ENCODE data around the gene C19orf53. TPM values are rescaled to one million over a fixed set of nuclear protein-coding genes. Genes with fewer than 3 reads are reported as not detected.

The C19orf53 gene
- total RNA-seq, 3 donors from 2014 or later (not counting 1 experiment from before 2014, with no cell fraction given), result 52.2 to 56.6 (median 54.7) TPM

- Mint-ChIP-seq H3K27ac (no peak overlapping the region), H3K4me1 (peaks cover 10% of the 10 kb centered on the region in 2 donors), H3K27me3 (ENCODE audit: low read depth in 2 of 2) (no peaks in the 10 kb centered on the region), H3K36me3 (no peaks in the 10 kb centered on the region), H3K9me3 (no peaks in the 10 kb centered on the region), H3K4me3 (no peak overlapping the region)
- Histone ChIP-seq H3K27ac (ENCODE audit: low read length) (no peak overlapping the region), H3K27me3 (ENCODE audit: control insufficient read depth, insufficient read depth, low read length) (no peaks in the 10 kb centered on the region), H3K36me3 (ENCODE audit: control insufficient read depth, insufficient read depth, low read length) (no peaks in the 10 kb centered on the region), H3K4me3 (ENCODE audit: low read length) (no peak overlapping the region), H3K9me3 (ENCODE audit: control insufficient read depth, insufficient read depth, low read length) (no peaks in the 10 kb centered on the region), H3K4me1 (ENCODE audit: control insufficient read depth, insufficient read depth, low read length) (peaks cover 18% of the 10 kb centered on the region)
- no peak for DNase-seq
- intact Hi-C loops (cut with micrococcal nuclease), result no loop called here
- 100% methylated on average over 2 of the region's 2 CpGs for WGBS (ENCODE audit: insufficient coverage)
- ATAC-seq, result no peak
- TF ChIP-seq CTCF (IDR thresholded peaks at IDR 0.05), result no peak
Observed at GRCh38 chr19:13734751-13735150, 39.5 kb upstream of the C19orf53 start.

- TF ChIP-seq CTCF (IDR thresholded peaks at IDR 0.05), result no peak
- DNase-seq, result no peak
- ATAC-seq, result no peak
- no peaks in the 10 kb centered on the region for H3K4me1 ChIP-seq (ENCODE audit: control insufficient read depth, insufficient read depth, low read length)
- no CpG with 5 or more reads among the region's 1 CpG for WGBS (ENCODE audit: insufficient coverage)
- no peak overlapping the region for H3K4me3 Mint-ChIP-seq
- no peaks in the 10 kb centered on the region for H3K27me3 Mint-ChIP-seq (ENCODE audit: low read depth in 2 of 2)
- H3K27me3 ChIP-seq (ENCODE audit: control insufficient read depth, insufficient read depth, low read length), result no peaks in the 10 kb centered on the region
- H3K4me3 ChIP-seq (ENCODE audit: low read length), result no peak overlapping the region
- H3K27ac Mint-ChIP-seq, result no peak overlapping the region
- intact Hi-C loops (cut with micrococcal nuclease), result no loop called here
- H3K9me3 Mint-ChIP-seq, result no peaks in the 10 kb centered on the region
- no peaks in the 10 kb centered on the region for H3K36me3 ChIP-seq (ENCODE audit: control insufficient read depth, insufficient read depth, low read length)
- H3K27ac ChIP-seq (ENCODE audit: low read length), result no peak overlapping the region
- H3K9me3 ChIP-seq (ENCODE audit: control insufficient read depth, insufficient read depth, low read length), result no peaks in the 10 kb centered on the region
- no peaks in the 10 kb centered on the region for H3K4me1 Mint-ChIP-seq
- no peaks in the 10 kb centered on the region for H3K36me3 Mint-ChIP-seq
Observed at GRCh38 chr19:13738073-13738472, 36.2 kb upstream of the C19orf53 start.

GRCh38 chr19:13741893-13742292 is 32.4 kb upstream of the C19orf53 start:
- Mint-ChIP-seq H3K4me3 (no peak overlapping the region), H3K9me3 (no peaks in the 10 kb centered on the region), H3K4me1 (peaks cover 0 to under 1% of the 10 kb centered on the region in 2 donors), H3K36me3 (no peaks in the 10 kb centered on the region), H3K27ac (no peak overlapping the region), H3K27me3 (ENCODE audit: low read depth in 2 of 2) (no peaks in the 10 kb centered on the region)
- intact Hi-C loops (cut with micrococcal nuclease), result no loop called here
- Histone ChIP-seq H3K27me3 (ENCODE audit: control insufficient read depth, insufficient read depth, low read length) (no peaks in the 10 kb centered on the region), H3K27ac (ENCODE audit: low read length) (no peak overlapping the region), H3K4me1 (ENCODE audit: control insufficient read depth, insufficient read depth, low read length) (no peaks in the 10 kb centered on the region), H3K9me3 (ENCODE audit: control insufficient read depth, insufficient read depth, low read length) (no peaks in the 10 kb centered on the region), H3K36me3 (ENCODE audit: control insufficient read depth, insufficient read depth, low read length) (no peaks in the 10 kb centered on the region), H3K4me3 (ENCODE audit: low read length) (no peak overlapping the region)
- WGBS (ENCODE audit: insufficient coverage), result 94% methylated on average over 2 of the region's 2 CpGs
- no peak for ATAC-seq
- TF ChIP-seq CTCF (IDR thresholded peaks at IDR 0.05), result no peak
- DNase-seq, result no peak

GRCh38 chr19:13742756-13743155 is 31.5 kb upstream of the C19orf53 start:
- Mint-ChIP-seq H3K27me3 (ENCODE audit: low read depth in 2 of 2) (no peaks in the 10 kb centered on the region), H3K4me3 (no peak overlapping the region), H3K9me3 (no peaks in the 10 kb centered on the region), H3K27ac (no peak overlapping the region), H3K36me3 (no peaks in the 10 kb centered on the region), H3K4me1 (peaks cover 0 to 6% of the 10 kb centered on the region in 2 donors)
- DNase-seq, result no peak
- Histone ChIP-seq H3K27ac (ENCODE audit: low read length) (no peak overlapping the region), H3K9me3 (ENCODE audit: control insufficient read depth, insufficient read depth, low read length) (no peaks in the 10 kb centered on the region), H3K4me3 (ENCODE audit: low read length) (no peak overlapping the region), H3K27me3 (ENCODE audit: control insufficient read depth, insufficient read depth, low read length) (no peaks in the 10 kb centered on the region), H3K36me3 (ENCODE audit: control insufficient read depth, insufficient read depth, low read length) (no peaks in the 10 kb centered on the region), H3K4me1 (ENCODE audit: control insufficient read depth, insufficient read depth, low read length) (peaks cover 5% of the 10 kb centered on the region)
- TF ChIP-seq CTCF (IDR thresholded peaks at IDR 0.05), result no peak
- intact Hi-C loops (cut with micrococcal nuclease), result no loop called here
- WGBS (ENCODE audit: insufficient coverage), result 88% methylated on average over 1 of the region's 1 CpG
- no peak for ATAC-seq

Data from natural killer cell (primary cell).